GM23338 (cell line): Measurements from ENCODE around the gene HTT-AS. TPM values are rescaled to one million over a fixed set of nuclear protein-coding genes. Genes with fewer than 3 reads are reported as not detected.

ENCODE experiments used
- ATAC-seq: fragments of 200-7000 bp; cut with Tn5 transposase; 3 replicates; pipeline ENCODE4 v1.9.1; 2020
- DNase-seq: peaks from one replicate; pipeline ENCODE4 v3.0.0-alpha.2; 2015; ENCODE audit warnings: low spot score
- H2AFZ ChIP-seq: fragments of 200-600 bp; sonication (generic); 2 replicates; pipeline ENCODE4 v1.8.0; 2016; ENCODE audit warnings: antibody characterized with exemption, mild to moderate bottlenecking, moderate library complexity
- H3F3A ChIP-seq: fragments of 200-600 bp; sonication (generic); replicated peaks from 2 replicates; pipeline ENCODE4 v1.8.0; 2017; ENCODE audit warnings: antibody characterized with exemption, mixed run types, low read depth
- H3K27ac ChIP-seq: fragments of 200-600 bp; sonication (generic); 2 replicates; pipeline ENCODE4 v1.6.1; 2016; ENCODE audit warnings: low read depth
- H3K27me3 ChIP-seq: fragments of 200-600 bp; sonication (generic); 2 replicates; pipeline ENCODE4 v1.8.0; 2016; ENCODE audit warnings: mild to moderate bottlenecking, mixed run types, moderate library complexity; ENCODE audit not compliant: insufficient read depth
- H3K36me3 ChIP-seq: fragments of 200-600 bp; sonication (generic); 2 replicates; pipeline ENCODE4 v1.8.0; 2016; ENCODE audit warnings: mild to moderate bottlenecking; ENCODE audit not compliant: insufficient read depth
- H3K4me1 ChIP-seq: fragments of 200-600 bp; sonication (generic); 2 replicates; pipeline ENCODE4 v1.8.0; 2016; ENCODE audit warnings: mild to moderate bottlenecking, moderate library complexity; ENCODE audit not compliant: insufficient read depth
- H3K4me2 ChIP-seq: fragments of 200-600 bp; sonication (generic); 2 replicates; pipeline ENCODE4 v1.7.1; 2017; ENCODE audit warnings: mixed run types
- H3K4me3 ChIP-seq: fragments of 200-600 bp; sonication (generic); 2 replicates; pipeline ENCODE4 v1.6.1; 2016; ENCODE audit warnings: mixed run types
- H3K79me2 ChIP-seq: fragments of 200-600 bp; sonication (generic); replicated peaks from 2 replicates; pipeline ENCODE4 v1.8.0; 2017; ENCODE audit warnings: mild to moderate bottlenecking; ENCODE audit not compliant: insufficient read depth
- H3K9me2 ChIP-seq: fragments of 200-600 bp; sonication (generic); 2 replicates; pipeline ENCODE4 v1.8.0; 2017; ENCODE audit not compliant: insufficient read depth
- H4K20me1 ChIP-seq: fragments of 200-600 bp; sonication (generic); replicated peaks from 2 replicates; pipeline ENCODE4 v1.8.0; 2017; ENCODE audit warnings: mild to moderate bottlenecking; ENCODE audit not compliant: insufficient read depth
- H3K27ac Mint-ChIP-seq: 2 replicates; pipeline ENCODE4 v1.8.0; 2020; ENCODE audit warnings: inconsistent platforms, mild to moderate bottlenecking, moderate library complexity, mixed read lengths
- H3K27me3 Mint-ChIP-seq: 3 replicates; pipeline ENCODE4 v1.8.0; 2022; ENCODE audit warnings: low read depth, mild to moderate bottlenecking, moderate library complexity, mixed read lengths, inconsistent platforms; ENCODE audit not compliant: insufficient read depth, poor library complexity
- H3K36me3 Mint-ChIP-seq: 3 replicates; pipeline ENCODE4 v1.8.0; 2021; ENCODE audit warnings: low read depth, mild to moderate bottlenecking, inconsistent platforms, moderate library complexity, mixed read lengths
- H3K4me1 Mint-ChIP-seq: 3 replicates; pipeline ENCODE4 v1.8.0; 2020; ENCODE audit warnings: mild to moderate bottlenecking, inconsistent platforms, mixed read lengths
- H3K4me3 Mint-ChIP-seq: 3 replicates; pipeline ENCODE4 v1.8.0; 2021; ENCODE audit warnings: moderate library complexity, mild to moderate bottlenecking, inconsistent platforms, mixed read lengths
- H3K9me3 Mint-ChIP-seq: 3 replicates; pipeline ENCODE4 v1.8.0; 2020; ENCODE audit warnings: moderate library complexity, mild to moderate bottlenecking, inconsistent platforms, mixed read lengths
- CTCF ChIP-seq, 2 experiments: fragments of 200-600 bp in 1 of 2; sonication (generic) in 1 of 2; conservative IDR thresholded peaks; 2 replicates each; pipeline versions ENCODE4 v1.5.1 to v1.6.1; 2016 to 2017; ENCODE audit warnings: antibody characterized with exemption in 2 of 2, low read depth in 2 of 2, mild to moderate bottlenecking in 2 of 2, moderate library complexity in 1 of 2
- EZH2 ChIP-seq: fragments of 200-600 bp; sonication (generic); IDR thresholded peaks from one replicate; pipeline ENCODE4 v1.8.0; 2017; ENCODE audit warnings: antibody characterized with exemption, mild to moderate bottlenecking, low read depth; ENCODE audit not compliant: unreplicated experiment
- ZNF114 ChIP-seq: fragments of 250-450 bp; sonication (Bioruptor Pico); IDR thresholded peaks from 2 replicates; pipeline ENCODE4 v1.5.0; 2020; ENCODE audit warnings: mild to moderate bottlenecking, moderate library complexity
- ZNF462 ChIP-seq: fragments of 250-450 bp; sonication (Bioruptor Pico); IDR thresholded peaks from 2 replicates; pipeline ENCODE4 v1.5.0; 2020; ENCODE audit warnings: mild to moderate bottlenecking, moderate library complexity
- polyA plus RNA-seq: library from polyadenylated mRNA; unstranded; fragments of >200 nt; fragmentation: Nextera tagmentation; extraction: Ambion mirVana; gene quantifications from 2 replicates; pipeline ENCODE4 v1.2.1, GENCODE V29; 2016
- total RNA-seq: library from RNA; depleted of rRNA; stranded (reverse); fragments of >200 nt; shearing (Covaris generic); gene quantifications from 2 replicates; pipeline ENCODE4 v1.2.3, GENCODE V29; 2014

The HTT-AS gene
- total and polyA plus RNA-seq, 2 experiments from 2014 or later, result not detected

DNA sequence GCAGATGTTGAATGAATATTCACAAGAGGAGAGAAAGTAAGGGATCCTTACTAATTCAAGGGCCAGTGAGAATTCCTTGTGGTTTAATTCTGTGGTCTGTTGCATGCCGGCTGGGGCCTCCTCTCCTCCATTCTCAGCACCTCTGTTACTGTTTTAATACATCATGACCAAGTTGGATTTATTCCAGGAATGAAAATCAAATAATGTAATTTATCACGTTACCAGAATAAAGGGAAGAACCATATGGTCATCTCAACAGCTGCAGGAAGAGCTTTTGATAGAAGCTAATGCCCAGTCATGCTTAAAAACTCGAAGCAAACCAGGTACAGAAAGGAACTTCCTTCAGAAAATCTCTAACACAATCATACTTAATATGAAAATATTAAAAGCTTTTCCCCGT is 56.8 kb downstream of the HTT-AS start:
- no peaks in the 10 kb centered on the region for H3K27me3 ChIP-seq
- no peaks in the 10 kb centered on the region for H3K9me2 ChIP-seq
- no peak overlapping the region for H3K4me2 ChIP-seq
- H3F3A ChIP-seq, result no peaks in the 10 kb centered on the region
- H3K27ac ChIP-seq, result no peak overlapping the region
- no peaks in the 10 kb centered on the region for H3K79me2 ChIP-seq
- DNase-seq (no peak), ATAC-seq (no peak)
- TF ChIP-seq ZNF462 (CRISPR knock-in tag), result no peak
- no peak for TF ChIP-seq CTCF (conservative IDR thresholded peaks at IDR 0.05; ENCODE audit: low read depth in 2 of 2)
- no peak for TF ChIP-seq EZH2
- Mint-ChIP-seq H3K4me1 (peaks cover 12% of the 10 kb centered on the region), H3K27ac (no peak overlapping the region), H3K27me3 (peaks cover 5% of the 10 kb centered on the region), H3K4me3 (no peak overlapping the region), H3K36me3 (no peaks in the 10 kb centered on the region), H3K9me3 (no peaks in the 10 kb centered on the region)
- H3K4me3 ChIP-seq, result no peak overlapping the region
- no peaks in the 10 kb centered on the region for H3K36me3 ChIP-seq
- H2AFZ ChIP-seq, result no peak overlapping the region
- no peaks in the 10 kb centered on the region for H3K4me1 ChIP-seq
- no peaks in the 10 kb centered on the region for H4K20me1 ChIP-seq

DNA sequence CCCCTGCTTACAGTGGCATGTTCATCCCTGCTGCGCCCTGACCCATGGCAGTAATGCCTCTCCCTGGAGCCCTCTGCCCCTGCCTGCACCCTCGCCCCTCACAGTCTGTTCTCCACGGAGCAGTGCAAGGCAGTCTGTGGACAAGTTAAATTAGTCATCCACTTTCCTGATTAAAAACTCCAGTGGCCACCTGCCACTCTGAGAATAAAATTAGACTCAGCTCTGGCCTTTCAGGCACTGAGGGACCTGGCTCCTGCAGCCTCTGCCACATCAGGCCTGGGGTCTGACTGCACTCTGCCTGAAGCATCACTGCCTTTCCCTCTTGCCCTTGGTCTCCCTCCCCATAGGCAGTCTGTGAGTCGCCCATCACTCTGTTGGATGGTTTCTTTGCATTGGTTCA is 57.4 kb downstream of the HTT-AS start:
- no peaks in the 10 kb centered on the region for H3F3A ChIP-seq
- no peaks in the 10 kb centered on the region for H4K20me1 ChIP-seq
- no peak overlapping the region for H2AFZ ChIP-seq
- no peaks in the 10 kb centered on the region for H3K27me3 ChIP-seq
- Mint-ChIP-seq H3K27ac (no peak overlapping the region), H3K36me3 (no peaks in the 10 kb centered on the region), H3K4me3 (no peak overlapping the region), H3K9me3 (no peaks in the 10 kb centered on the region), H3K27me3 (peaks cover 5% of the 10 kb centered on the region), H3K4me1 (peaks cover 12% of the 10 kb centered on the region)
- no peaks in the 10 kb centered on the region for H3K9me2 ChIP-seq
- no peaks in the 10 kb centered on the region for H3K4me1 ChIP-seq
- no peaks in the 10 kb centered on the region for H3K79me2 ChIP-seq
- no peak overlapping the region for H3K27ac ChIP-seq
- H3K4me3 ChIP-seq, result no peak overlapping the region
- ATAC-seq (no peak), DNase-seq (no peak)
- H3K4me2 ChIP-seq, result no peak overlapping the region
- no peaks in the 10 kb centered on the region for H3K36me3 ChIP-seq
- no peak for TF ChIP-seq ZNF114 (CRISPR knock-in tag)
- TF ChIP-seq EZH2, result no peak
- TF ChIP-seq ZNF462 (CRISPR knock-in tag), result no peak
